HG03354 (cell line): Measurements from ENCODE around the gene ZNF341.
"Not testable (repeated sequence)": the region's sequence is repeated elsewhere in the genome, so short reads cannot be mapped to it uniquely, and the experiment has no call there.

Experiments
- ATAC-seq: cut with Tn5 transposase; IDR thresholded peaks from one replicate; pipeline ENCODE4 v1.9.1; 2021; ENCODE audit warnings: mild to moderate bottlenecking; ENCODE audit not compliant: unreplicated experiment, poor library complexity, severe bottlenecking

Gene ZNF341

DNA sequence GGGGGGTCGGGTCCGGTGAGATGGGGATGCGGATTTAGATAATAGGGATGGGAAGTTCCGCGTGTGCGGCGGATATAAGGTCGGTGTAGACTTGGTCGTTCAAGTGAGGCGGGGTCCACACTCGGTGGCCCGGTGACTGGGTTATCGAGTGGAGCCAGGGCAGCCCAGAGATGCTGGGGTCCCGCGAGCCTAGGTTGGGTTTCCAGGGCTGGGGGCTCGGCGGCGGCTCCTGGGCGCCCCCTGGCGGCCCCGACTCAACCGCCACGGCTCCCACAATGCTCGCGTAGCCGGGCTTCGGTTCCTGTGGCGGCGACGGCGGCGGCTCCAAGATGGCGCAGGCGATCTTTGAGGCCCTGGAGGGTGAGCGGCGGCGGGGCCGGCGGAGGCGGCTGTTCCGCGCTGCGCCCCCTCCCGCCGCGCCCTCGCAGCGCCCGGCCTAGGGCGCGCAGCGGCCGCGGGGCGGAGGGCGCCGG is at the start of gene ZNF341:
Gene ZNF341, plus strand, starts transcription at position 304 of the 473 bp plus-strand sequence. Its CDS starts 26 bp downstream, at position 330.
- peak; percentile 74 for ATAC-seq

GRCh38 chr20:33684533-33685327 is 47.1 kb upstream of the ZNF341 start:
- ATAC-seq, result no peak

DNA sequence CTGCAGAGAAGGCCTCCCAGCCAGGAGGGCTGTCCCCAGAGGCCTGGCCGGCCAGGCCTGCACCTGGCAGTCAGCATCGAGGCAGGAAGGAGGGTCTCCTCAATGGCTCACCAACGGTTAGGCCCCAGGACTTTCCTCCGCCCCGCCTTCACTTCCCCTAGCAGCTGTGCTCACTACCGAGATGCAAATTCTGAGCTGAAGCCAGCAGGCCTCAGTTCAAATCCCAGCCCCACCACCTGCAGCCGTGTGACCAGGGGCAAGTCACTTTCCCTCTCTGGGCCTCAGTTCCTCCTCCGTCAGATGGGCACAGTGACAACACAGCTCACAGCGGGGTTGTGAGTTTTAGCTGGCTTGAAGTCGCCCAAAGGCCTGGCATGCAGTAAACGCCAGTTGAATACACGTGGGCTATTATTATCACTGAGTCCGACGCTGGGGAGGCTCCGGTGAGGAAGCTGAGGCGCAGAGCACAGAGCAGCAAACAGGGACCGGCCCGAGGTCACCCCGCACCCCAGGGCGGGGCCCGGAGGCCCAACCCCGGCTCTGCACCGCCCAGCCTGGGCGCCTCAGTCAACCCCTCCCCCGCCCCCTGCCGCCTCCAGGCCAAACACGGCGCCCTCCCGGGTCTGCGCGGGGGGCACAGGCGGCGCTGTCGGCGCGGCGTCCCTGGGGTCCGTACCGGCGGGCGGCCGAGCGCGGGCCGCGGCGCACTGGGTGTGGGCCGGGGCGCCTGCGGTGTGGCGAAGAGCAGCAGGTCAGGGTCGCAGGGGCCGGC is 46.3 kb upstream of the ZNF341 start:
- ATAC-seq, result peak; percentile 45

DNA sequence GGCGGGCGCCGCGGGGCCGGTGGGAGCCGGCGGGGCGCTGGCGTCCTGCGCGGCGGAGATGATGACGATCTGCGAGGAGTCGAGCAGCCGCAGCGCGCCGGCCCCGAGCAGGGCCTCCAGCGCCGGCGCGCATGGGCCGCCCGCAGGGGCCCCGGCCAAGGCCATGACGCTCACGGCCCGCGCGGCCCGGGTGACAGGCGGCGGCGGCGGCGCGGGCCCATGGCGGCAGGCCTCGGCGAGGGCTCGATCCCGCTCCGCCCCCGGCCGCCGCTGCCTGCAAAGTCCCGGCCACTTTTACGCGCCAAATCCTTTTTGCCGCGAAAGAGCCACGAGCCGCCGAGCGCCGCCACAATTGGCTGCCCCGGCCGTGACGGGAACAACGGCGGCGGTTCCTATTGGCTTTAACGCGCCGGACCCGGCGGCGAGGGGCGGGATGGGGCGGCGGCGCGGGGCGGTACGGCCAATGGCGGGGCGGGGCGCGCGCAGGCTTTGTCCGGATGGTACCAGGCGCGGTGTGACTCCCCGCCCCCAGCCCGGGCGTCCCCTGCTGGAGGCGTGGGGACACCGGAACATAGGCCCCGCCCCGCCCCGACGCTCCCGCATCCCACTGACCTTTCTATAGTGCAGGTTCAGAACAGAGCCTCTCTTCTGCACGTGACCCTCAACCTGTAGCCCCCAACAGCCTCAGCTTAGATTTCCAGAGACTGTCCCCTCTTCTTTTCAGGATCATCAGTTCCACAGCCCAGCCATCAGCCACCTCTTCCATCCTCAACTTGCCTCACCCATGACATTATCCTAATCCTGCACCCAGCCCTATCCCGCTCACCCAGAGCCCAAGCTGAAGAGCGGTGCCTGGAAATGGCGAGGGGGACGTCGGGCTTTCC is 45.5 kb upstream of the ZNF341 start, which contains the start of gene E2F1:
Gene E2F1, minus strand, starts transcription at position 286 of the 884 bp plus-strand sequence. Its CDS starts 121 bp downstream, at position 165.
- ATAC-seq, result peak; percentile 84

- ATAC-seq, result no peak
Measured at GRCh38 chr20:33686984-33687366, 44.8 kb upstream of the ZNF341 start.

GRCh38 chr20:33687370-33687915 is 44.4 kb upstream of the ZNF341 start:
- no peak for ATAC-seq

GRCh38 chr20:33687993-33688937 is 43.5 kb upstream of the ZNF341 start:
- ATAC-seq, result no peak

GRCh38 chr20:33688938-33689424 is 42.8 kb upstream of the ZNF341 start:
- ATAC-seq, result no peak

- no peak for ATAC-seq
Measured at GRCh38 chr20:33689493-33689892, 42.3 kb upstream of the ZNF341 start.

DNA sequence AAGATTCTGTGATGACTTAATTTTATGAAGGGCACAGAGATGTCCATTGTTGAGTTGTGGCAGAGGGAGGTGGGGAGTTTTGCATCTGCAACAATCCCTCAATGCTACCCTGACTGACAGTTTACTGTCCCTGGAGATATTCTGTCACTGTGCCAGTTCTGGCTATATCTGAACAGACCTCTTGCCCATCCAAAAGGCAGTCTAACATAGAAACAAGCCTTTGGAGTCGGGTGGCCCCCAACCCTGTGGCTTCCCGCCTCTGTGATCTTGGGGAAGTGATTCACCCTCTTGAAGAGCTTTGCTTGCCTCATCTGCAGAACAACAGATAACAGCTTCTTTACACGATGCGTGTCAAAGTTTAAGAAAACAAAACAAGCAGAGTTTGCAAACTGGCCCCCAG is 41.8 kb upstream of the ZNF341 start:
- ATAC-seq, result no peak

GRCh38 chr20:33693289-33693688 is 38.5 kb upstream of the ZNF341 start:
- no peak for ATAC-seq

GRCh38 chr20:33693741-33694638 is 37.8 kb upstream of the ZNF341 start:
- ATAC-seq, result no peak

DNA sequence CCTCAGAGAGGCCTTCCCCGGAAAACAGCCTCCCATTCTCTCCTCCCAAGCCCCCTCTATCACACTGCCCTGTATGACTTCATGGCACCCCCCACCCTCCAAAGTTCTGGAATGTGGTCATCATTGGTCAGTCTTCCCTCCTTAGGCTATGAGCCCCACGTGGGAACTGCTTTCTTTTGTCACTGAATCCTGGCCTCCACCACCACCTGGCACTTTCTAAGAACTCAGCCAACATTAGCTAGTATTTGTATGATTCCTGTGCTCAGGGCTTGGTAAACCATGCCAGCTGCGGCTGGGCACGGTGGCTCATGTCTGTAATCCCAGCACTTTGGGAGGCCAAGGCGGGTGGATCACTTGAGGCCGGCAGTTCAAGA is 37.2 kb upstream of the ZNF341 start:
- no peak for ATAC-seq

DNA sequence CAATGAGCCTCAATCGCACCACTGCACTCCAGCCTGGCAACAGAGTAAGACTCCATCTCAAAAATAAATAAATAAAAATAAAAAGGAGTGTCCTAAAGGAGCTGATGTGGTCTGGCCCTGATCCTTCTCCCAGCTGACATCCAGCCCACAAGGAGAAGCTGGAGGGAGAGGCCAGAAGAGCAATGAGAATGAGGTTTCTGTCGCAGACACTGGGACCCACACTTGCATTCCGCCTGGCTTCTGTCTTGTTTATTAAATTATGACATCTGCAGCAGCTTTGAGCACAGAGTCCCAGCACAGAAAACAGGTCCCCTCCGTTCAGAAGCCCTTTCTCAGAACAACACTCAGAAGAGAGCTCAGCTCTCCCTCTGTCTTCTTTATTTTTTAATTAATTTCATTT is 35.3 kb upstream of the ZNF341 start:
- no peak for ATAC-seq

- no peak for ATAC-seq
Measured at GRCh38 chr20:33697129-33697528, 34.7 kb upstream of the ZNF341 start.

DNA sequence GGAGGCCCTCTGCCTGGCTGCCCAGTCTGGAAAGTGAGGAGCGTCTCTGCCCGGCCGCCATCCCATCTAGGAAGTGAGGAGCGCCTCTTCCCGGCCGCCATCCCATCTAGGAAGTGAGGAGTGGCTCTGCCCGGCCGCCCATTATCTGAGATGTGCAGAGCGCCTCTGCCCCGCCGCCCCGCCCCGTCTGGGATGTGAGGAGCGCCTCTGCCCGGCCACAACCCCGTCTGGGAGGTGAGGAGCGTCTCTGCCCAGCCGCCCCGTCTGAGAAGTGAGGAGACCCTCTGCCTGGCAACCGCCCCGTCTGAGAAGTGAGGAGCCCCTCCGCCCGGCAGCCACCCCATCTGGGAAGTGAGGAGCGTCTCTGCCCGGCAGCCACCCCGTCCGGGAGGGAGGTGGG is 32.8 kb upstream of the ZNF341 start:
- not testable (repeated sequence) for ATAC-seq

DNA sequence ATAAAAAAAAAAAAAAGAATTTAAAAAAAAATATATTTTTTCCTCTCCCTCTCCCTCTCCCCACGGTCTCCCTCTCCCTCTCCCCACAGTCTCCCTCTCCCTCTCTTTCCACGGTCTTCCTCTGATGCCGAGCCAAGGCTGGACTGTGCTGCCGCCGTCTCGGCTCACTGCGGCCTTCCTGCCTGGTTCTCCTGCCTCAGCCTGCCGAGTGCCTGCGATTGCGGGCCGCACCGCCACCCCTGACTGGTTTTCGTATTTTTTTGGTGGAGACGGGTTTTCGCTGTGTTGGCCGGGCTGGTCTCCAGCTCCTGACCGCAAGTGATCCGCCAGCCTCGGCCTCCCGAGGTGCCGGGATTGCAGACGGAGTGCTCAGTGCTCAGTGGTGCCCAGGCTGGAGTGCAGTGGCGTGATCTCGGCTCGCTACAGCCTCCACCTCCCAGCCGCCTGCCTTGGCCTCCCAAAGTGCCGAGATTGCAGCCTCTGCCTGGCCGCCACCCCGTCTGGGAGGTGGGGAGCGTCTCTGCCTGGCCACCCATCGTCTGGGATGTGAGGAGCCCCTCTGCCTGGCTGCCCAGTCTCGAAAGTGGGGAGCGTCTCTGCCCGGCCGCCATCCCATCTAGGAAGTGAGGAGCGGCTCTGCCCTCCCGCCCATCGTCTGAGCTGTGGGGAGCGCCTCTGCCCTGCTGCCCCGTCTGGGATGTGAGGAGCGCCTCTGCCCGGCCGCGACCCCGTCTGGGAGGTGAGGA is 30.9 kb upstream of the ZNF341 start:
- not testable (repeated sequence) for ATAC-seq
